NCI-H748 (cell line): ENCODE measurements around the gene B3GNT8.
"Not testable (repeated sequence)": the region's sequence is repeated elsewhere in the genome, so short reads cannot be mapped to it uniquely, and the experiment has no call there.

ENCODE experiments used
- DNase-seq: peaks from one replicate; lab custom pipeline; 2025; ENCODE audit not compliant: unreplicated experiment; lab: John Stamatoyannopoulos, UW

B3GNT8 gene

DNA sequence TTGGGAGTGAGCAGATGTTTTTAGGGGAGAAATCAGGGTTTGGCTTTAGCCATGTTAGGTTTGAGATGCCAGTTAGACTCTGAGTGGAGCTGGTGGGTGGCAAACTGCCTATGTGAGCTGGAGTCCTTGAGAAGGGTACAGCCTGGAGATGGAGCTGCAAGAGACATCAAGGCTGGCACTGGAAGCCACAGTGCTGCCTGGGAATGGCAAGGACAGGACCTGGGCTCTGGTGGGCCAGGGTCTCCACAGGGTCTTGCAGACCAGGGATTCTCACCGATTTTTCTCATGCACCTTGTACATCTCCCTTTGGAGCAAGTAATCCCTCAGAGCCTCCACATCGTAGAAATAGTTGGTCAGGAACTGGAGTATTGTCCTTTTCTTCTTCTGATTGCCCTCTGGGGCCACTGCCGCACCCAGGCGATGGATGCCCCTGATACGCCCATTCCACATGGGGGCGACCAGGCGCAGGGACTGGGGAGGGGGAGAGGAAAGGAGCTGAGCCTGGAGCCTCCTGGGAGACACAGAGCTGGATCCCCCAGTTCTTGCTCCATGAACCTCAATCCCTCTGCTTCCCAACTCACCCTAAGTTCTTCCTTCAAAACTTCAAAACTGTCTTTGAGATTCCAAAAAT is 10.9 kb upstream of the B3GNT8 start:
- DNase-seq: no peak

- DNase-seq: no peak
These were observed 9.4 kb upstream of the B3GNT8 start for GRCh38 chr19:41436674-41436951.

DNA sequence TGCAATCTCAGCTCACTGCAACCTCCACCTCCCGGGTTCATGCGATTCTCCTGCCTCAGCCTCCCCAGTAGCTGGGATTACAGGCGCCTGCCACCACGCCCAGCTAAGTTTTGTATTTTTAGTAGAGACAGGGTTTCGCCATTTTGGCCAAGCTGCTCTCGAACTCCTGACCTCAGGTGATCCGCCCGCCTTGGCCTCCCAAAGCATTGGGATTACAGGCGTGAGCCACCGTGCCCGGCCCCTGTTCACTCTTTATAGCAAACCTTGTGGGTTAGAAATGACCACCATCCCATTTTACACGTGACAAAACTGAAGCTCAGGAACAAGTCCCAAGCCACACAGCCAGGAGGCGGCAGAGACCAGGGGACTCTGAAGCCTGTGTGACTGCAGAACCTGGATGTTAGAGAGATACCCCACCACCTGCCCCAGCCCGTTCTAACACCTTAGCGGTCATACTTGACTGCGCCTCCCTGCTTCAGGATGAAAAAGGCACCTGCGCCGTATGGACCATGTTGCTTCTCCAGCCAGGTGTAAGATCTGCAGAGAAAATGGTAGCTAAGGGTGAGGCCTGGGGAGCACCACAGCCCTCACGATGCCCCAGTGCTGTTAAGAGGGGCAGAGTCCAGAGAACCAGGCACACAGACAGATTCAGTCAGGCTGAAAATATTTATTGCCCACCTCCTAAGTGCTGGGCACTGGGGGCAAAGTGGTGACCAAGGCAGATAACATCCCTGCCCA is 8.9 kb upstream of the B3GNT8 start:
- DNase-seq: no peak

DNA sequence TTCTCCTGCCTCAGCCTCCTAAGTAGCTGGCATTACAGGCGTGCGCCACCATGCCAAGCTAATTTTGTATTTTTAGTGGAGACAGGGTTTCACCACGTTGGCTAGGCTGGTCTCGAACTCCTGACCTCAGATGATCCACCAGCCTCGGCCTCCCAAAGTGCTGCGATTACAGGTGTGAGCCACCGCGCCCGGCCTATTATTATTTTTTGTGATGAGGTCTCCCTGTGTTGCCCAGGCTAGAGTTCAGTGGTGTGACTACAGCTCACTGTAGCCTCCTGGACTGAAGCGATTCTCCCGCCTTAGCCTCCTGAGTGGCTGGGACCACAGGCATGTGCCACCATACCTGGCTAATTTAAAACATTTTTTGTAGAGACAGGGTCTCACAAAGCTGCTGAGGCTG is 8.2 kb upstream of the B3GNT8 start:
- not testable (repeated sequence) for DNase-seq

DNA sequence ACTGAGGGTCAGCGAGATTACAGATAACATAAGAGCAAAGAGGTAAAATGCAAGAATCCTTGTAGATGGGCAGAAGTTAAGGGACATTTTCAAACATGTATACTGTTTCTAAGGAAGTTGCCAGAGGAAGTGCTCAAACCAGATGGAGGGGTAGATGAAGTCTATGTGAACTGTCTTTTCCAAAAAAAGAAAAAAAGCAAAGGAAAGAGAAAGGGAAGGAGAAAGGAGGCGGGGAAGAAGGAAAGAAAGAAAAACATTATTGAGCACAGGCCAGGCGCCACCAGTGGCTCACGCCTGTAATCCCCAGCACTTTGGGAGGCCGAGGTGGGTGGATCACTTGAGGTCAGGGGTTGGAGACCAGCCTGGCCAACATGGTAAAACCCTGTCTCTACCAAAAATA is 7.3 kb upstream of the B3GNT8 start:
- DNase-seq: no peak

- DNase-seq: no peak
These were observed 6.0 kb upstream of the B3GNT8 start for GRCh38 chr19:41433171-41433570.

DNA sequence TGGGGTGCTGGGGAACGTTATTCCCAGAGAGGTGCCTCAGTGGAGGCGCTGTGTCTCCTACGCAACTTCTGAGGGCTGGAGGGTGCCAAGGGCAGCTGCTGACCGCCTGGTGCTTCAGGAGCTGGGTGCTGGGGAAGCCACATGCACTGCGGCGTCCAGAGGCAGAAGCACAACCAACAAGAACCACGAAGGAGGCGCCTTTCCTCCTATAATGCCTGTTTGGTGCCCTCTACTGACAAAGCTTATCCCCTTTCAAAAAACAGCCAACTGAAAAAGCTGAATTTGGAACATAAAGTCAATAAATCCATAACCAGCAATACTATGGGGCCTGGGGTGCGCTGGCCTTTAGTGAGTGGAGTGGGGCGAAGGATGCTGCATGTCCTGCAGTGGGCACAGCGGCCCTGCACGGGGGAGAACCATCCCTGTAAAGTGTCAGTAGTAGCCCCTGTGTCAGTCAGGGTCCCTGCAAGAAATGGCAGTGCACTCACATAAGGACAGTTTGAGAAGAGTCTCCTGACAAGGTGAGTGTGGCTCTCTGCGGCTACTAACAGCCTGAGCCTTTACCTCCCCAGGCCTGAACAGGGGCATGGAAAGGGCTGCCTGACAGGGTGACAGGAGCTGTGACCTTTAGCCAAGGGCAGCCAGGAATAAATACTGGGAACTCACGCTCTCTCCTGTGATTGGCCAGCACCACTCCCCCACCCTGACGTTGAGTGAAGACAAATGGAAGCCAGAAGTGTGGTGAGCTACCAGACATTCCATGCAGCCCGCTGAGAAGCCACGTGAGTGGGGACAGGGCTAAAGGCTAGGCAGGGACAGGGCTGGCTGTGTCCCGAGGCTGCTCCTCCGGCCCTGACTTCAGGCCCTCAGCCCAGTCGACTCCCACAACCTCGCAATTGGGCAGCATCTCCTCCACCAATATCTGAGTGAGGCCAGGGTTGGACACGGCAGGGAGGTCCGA is 4.5 kb upstream of the B3GNT8 start:
- DNase-seq: no peak

DNA sequence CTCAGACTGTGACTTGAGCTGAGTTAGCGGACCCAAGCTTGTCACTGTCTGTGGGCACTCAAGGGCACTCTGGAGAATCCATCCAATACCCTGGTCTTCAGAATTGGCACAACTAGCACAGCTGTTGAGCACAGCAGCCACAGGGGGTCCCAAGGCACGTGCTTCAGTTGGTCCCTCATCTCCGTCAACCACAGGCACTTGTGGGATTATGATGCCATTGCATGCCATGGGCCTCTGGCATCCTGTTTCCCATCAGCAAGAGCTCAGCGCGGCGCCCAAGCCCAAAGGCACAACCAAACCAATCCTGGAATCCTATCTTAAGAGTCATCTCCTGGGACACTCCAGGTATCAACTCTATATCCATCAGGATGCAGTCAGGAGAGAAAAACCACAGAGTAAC is 3.7 kb upstream of the B3GNT8 start:
- DNase-seq: no peak

DNA sequence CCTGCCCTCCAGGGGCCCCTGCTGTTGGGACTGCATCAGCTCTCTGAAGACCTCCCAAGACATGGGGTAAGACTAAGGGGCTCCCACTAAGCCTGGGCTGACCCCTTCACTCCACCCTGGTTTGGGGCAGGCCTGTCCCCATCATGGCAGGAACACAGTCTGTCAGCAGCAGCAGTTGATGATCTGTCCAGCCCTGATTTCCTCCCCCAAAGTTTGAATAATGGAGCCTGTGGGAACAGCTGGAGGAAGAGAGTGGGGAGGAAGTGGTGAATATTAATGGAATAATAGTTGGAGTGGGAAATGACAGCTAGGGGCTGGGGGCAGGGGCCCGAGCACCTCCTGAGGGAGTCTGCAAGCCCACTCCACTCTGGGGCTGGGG is 1.3 kb upstream of the B3GNT8 start:
- DNase-seq: no peak

GRCh38 chr19:41427647-41428480 is 690 bp upstream of the B3GNT8 start:
- DNase-seq: no peak

GRCh38 chr19:41426116-41426841 is 895 bp downstream of the B3GNT8 start:
- DNase-seq: no peak

GRCh38 chr19:41425174-41426115 is 1.7 kb downstream of the B3GNT8 start:
- DNase-seq: no peak

- no peak for DNase-seq
These were observed 2.6 kb downstream of the B3GNT8 start for GRCh38 chr19:41424335-41425173.

- DNase-seq: no peak
These were observed 4.2 kb downstream of the B3GNT8 start for GRCh38 chr19:41422955-41423354.

- no peak for DNase-seq
These were observed 4.7 kb downstream of the B3GNT8 start for GRCh38 chr19:41422456-41422855.

DNA sequence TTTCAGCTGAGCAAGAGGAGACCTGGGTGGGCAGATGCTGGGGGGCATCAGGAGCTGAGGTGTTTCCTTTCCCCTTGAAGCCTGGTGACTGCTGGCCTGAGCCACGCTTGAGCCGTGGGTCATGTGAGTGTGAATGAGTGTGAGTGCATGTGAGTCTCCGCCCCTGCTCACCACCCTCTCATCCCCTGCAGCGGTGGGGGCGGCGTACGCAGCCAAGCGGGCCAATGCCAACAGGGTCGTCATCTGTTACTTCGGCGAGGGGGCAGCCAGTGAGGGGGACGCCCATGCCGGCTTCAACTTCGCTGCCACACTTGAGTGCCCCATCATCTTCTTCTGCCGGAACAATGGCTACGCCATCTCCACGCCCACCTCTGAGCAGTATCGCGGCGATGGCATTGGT is 5.2 kb downstream of the B3GNT8 start:
- no peak for DNase-seq

- DNase-seq: peak; percentile 94
These were observed 5.9 kb downstream of the B3GNT8 start for GRCh38 chr19:41421314-41421713.

GRCh38 chr19:41420101-41420880 is 6.9 kb downstream of the B3GNT8 start:
- DNase-seq: no peak
